Neural cell (in vitro differentiated cells): ENCODE data around the gene ZNF784. TPM values are rescaled to one million over a fixed set of nuclear protein-coding genes. Genes with fewer than 3 reads are reported as not detected.

Experiments
- polyA plus RNA-seq: library from polyadenylated mRNA; depleted of rRNA; stranded (reverse); fragments of >200 nt; gene quantifications from 2 replicates; pipeline ENCODE4 v1.2.3, GENCODE V29; 2014

Gene ZNF784
- polyA plus RNA-seq, 1 donor from 2014 or later, result 10.3 TPM

Other genes starting within 250 kb of the ZNF784 start
- gene TMEM190, start 247.7 kb downstream of the ZNF784 start, polyA plus RNA-seq, result not detected in 2 replicates
- gene TMEM238, start 240.3 kb downstream of the ZNF784 start, polyA plus RNA-seq, result not detected in 2 replicates
- 135 and 195 TPM in 2 replicates for gene RPL28, start 238.6 kb downstream of the ZNF784 start, polyA plus RNA-seq
- gene UBE2S, start 216.8 kb downstream of the ZNF784 start, polyA plus RNA-seq, result 119 and 188 TPM in 2 replicates
- gene SHISA7, start 181.3 kb downstream of the ZNF784 start, polyA plus RNA-seq, result 4.5 and 7.1 TPM in 2 replicates
- gene ISOC2, start 162.9 kb downstream of the ZNF784 start, polyA plus RNA-seq, result 47.7 and 48.1 TPM in 2 replicates
- 0.19 and 3.0 TPM in 2 replicates for gene C19orf85, start 159.8 kb downstream of the ZNF784 start, polyA plus RNA-seq
- gene ZNF628, start 147.9 kb downstream of the ZNF784 start, polyA plus RNA-seq, result 0.37 and 0.68 TPM in 2 replicates
- 129 and 145 TPM in 2 replicates for gene NAT14, start 139.4 kb downstream of the ZNF784 start, polyA plus RNA-seq
- gene SSC5D, start 136.1 kb downstream of the ZNF784 start, polyA plus RNA-seq, result 0.45 and 1.4 TPM in 2 replicates
- gene SBK2, start 87.4 kb downstream of the ZNF784 start, polyA plus RNA-seq, result not detected in 2 replicates
- gene SBK3, start 79.0 kb downstream of the ZNF784 start, polyA plus RNA-seq, result not detected in 2 replicates
- 7.4 and 10.8 TPM in 2 replicates for gene ZNF579, start 43.7 kb downstream of the ZNF784 start, polyA plus RNA-seq
- 5.1 and 7.4 TPM in 2 replicates for gene FIZ1, start 25.0 kb downstream of the ZNF784 start, polyA plus RNA-seq
- 3.2 and 3.9 TPM in 2 replicates for gene ZNF524, start 24.3 kb downstream of the ZNF784 start, polyA plus RNA-seq
- gene ZNF865, start 18.9 kb downstream of the ZNF784 start, polyA plus RNA-seq, result 1.7 and 2.1 TPM in 2 replicates
- gene ZNF580, start 16.4 kb upstream of the ZNF784 start, polyA plus RNA-seq, result 11.7 and 17.3 TPM in 2 replicates
- gene ZNF581, start 19.1 kb upstream of the ZNF784 start, polyA plus RNA-seq, result 14.8 and 15.3 TPM in 2 replicates
- gene CCDC106, start 23.6 kb upstream of the ZNF784 start, polyA plus RNA-seq, result 33.8 and 40.7 TPM in 2 replicates
- 129 and 158 TPM in 2 replicates for gene U2AF2, start 30.5 kb upstream of the ZNF784 start, polyA plus RNA-seq
- 21.0 and 23.6 TPM in 2 replicates for gene EPN1, start 50.7 kb upstream of the ZNF784 start, polyA plus RNA-seq
- gene NLRP9, start 113.8 kb upstream of the ZNF784 start, polyA plus RNA-seq, result not detected in 2 replicates
- not detected in 2 replicates for gene RFPL4A, start 134.5 kb upstream of the ZNF784 start, polyA plus RNA-seq
- not detected in 2 replicates for gene RFPL4AL1, start 144.6 kb upstream of the ZNF784 start, polyA plus RNA-seq
- not detected in 2 replicates for gene NLRP11, start 207.4 kb upstream of the ZNF784 start, polyA plus RNA-seq
- gene NLRP4, start 212.0 kb upstream of the ZNF784 start, polyA plus RNA-seq, result not detected in 2 replicates